IMR-90 (cell line): ENCODE measurements around the gene MRGPRD. TPM values are rescaled to one million over a fixed set of nuclear protein-coding genes. Genes with fewer than 3 reads are reported as not detected.

Experiments
- ATAC-seq: fragments of 200-7000 bp; cut with Tn5 transposase; 2 replicates; pipeline ENCODE4 v1.9.1; 2020; ENCODE audit warnings: low read depth, mild to moderate bottlenecking, moderate library complexity
- BruUV-seq: library from RNA; stranded (reverse); fragments of 400-500 nt; replicated peaks from 2 replicates; lab custom pipeline; 2021; lab: Mats Ljungman, UMichigan
- CTCF ChIA-PET: fragments of 300-600 bp; formaldehyde crosslinking; extraction: SDS; loops from one replicate; lab custom pipeline; 2021; ENCODE audit warnings: antibody characterized with exemption; lab: Yijun Ruan, JAX
- POLR2A ChIA-PET: fragments of 300-600 bp; sonication (Branson Sonifier 250); formaldehyde crosslinking; loops from one replicate; lab custom pipeline; 2022; ENCODE audit warnings: antibody characterized with exemption; ENCODE audit not compliant: unreplicated experiment; lab: Charles Lee
- DNase-seq: peaks from one replicate; pipeline ENCODE4 v3.0.0; 2013
- H2AFZ ChIP-seq: replicated peaks from 2 replicates; pipeline ENCODE3; 2013; ENCODE audit warnings: low read length, mild to moderate bottlenecking; ENCODE audit not compliant: poor library complexity
- H2AK5ac ChIP-seq: 2 replicates; pipeline ENCODE4 v1.6.1; 2013; ENCODE audit warnings: low read depth, low read length, inconsistent platforms
- H2AK9ac ChIP-seq: replicated peaks from 2 replicates; pipeline ENCODE3; 2013; ENCODE audit warnings: mild to moderate bottlenecking, low read depth, low read length, moderate library complexity; ENCODE audit not compliant: poor library complexity
- H2BK120ac ChIP-seq: 2 replicates; pipeline ENCODE4 v1.6.1; 2013; ENCODE audit warnings: low read depth, low read length, inconsistent platforms
- H2BK15ac ChIP-seq: 3 replicates; pipeline ENCODE4 v1.6.1; 2013; ENCODE audit warnings: low read depth, low read length, inconsistent platforms
- H2BK20ac ChIP-seq: 2 replicates; pipeline ENCODE4 v1.6.1; 2013; ENCODE audit warnings: low read depth, mild to moderate bottlenecking, inconsistent platforms, low read length, moderate library complexity
- H2BK5ac ChIP-seq: 2 replicates; pipeline ENCODE4 v1.6.1; 2013; ENCODE audit warnings: mild to moderate bottlenecking, low read depth, low read length, inconsistent platforms; ENCODE audit not compliant: poor library complexity, severe bottlenecking
- H3K14ac ChIP-seq: replicated peaks from 2 replicates; pipeline ENCODE4 v1.6.1; 2013; ENCODE audit warnings: low read depth, low read length, inconsistent platforms
- H3K18ac ChIP-seq: 2 replicates; pipeline ENCODE4 v1.6.1; 2013; ENCODE audit warnings: low read depth, low read length, control low read depth
- H3K23ac ChIP-seq: 2 replicates; pipeline ENCODE4 v1.6.1; 2013; ENCODE audit warnings: low read depth, low read length, inconsistent platforms
- H3K27ac ChIP-seq: 2 replicates; pipeline ENCODE4 v1.5.1; 2013; ENCODE audit warnings: mild to moderate bottlenecking, control low read depth, low read length; ENCODE audit not compliant: insufficient read depth
- H3K27me3 ChIP-seq: 2 replicates; pipeline ENCODE4 v1.6.1; 2013; ENCODE audit warnings: low read length; ENCODE audit not compliant: control insufficient read depth, insufficient read depth
- H3K36me3 ChIP-seq: 2 replicates; pipeline ENCODE4 v1.6.1; 2013; ENCODE audit warnings: low read length, mixed read lengths; ENCODE audit not compliant: control insufficient read depth, insufficient read depth
- H3K4ac ChIP-seq: 2 replicates; pipeline ENCODE4 v1.6.1; 2013; ENCODE audit warnings: low read depth, low read length, inconsistent platforms
- H3K4me1 ChIP-seq: 2 replicates; pipeline ENCODE4 v1.6.1; 2013; ENCODE audit warnings: low read length, mixed read lengths; ENCODE audit not compliant: control insufficient read depth, insufficient read depth
- H3K4me2 ChIP-seq: 2 replicates; pipeline ENCODE4 v1.6.1; 2013; ENCODE audit warnings: low read depth, mild to moderate bottlenecking, control low read depth, low read length, moderate library complexity
- H3K4me3 ChIP-seq: 2 replicates; pipeline ENCODE4 v1.5.1; 2013; ENCODE audit warnings: low read depth, mild to moderate bottlenecking, control low read depth, low read length, moderate library complexity; ENCODE audit not compliant: insufficient read depth
- H3K56ac ChIP-seq: 2 replicates; pipeline ENCODE4 v1.6.1; 2013; ENCODE audit warnings: low read length, inconsistent platforms; ENCODE audit not compliant: insufficient read depth; ENCODE audit errors: extremely low read depth
- H3K79me1 ChIP-seq, 2 experiments: 2 replicates each; pipeline ENCODE4 v1.6.1; 2013; ENCODE audit warnings: low read length in 2 of 2, inconsistent platforms in 1 of 2, low read depth in 1 of 2
- H3K9ac ChIP-seq: 2 replicates; pipeline ENCODE4 v1.6.1; 2013; ENCODE audit warnings: low read depth, low read length, control low read depth
- H3K9me1 ChIP-seq: 2 replicates; pipeline ENCODE4 v1.6.1; 2013; ENCODE audit warnings: low read length, inconsistent platforms; ENCODE audit not compliant: insufficient read depth
- H3K9me3 ChIP-seq: 2 replicates; pipeline ENCODE4 v1.6.1; 2013; ENCODE audit warnings: low read length; ENCODE audit not compliant: control insufficient read depth, insufficient read depth
- H4K20me1 ChIP-seq: 2 replicates; pipeline ENCODE4 v1.6.1; 2013; ENCODE audit warnings: low read length, inconsistent platforms; ENCODE audit not compliant: insufficient read depth
- H4K5ac ChIP-seq: 2 replicates; pipeline ENCODE4 v1.6.1; 2013; ENCODE audit warnings: mild to moderate bottlenecking, low read depth, low read length, control low read depth
- H4K8ac ChIP-seq, 2 experiments: 2 replicates each; pipeline ENCODE4 v1.6.1; 2013; ENCODE audit warnings: low read depth in 2 of 2, low read length in 2 of 2, control low read depth in 1 of 2, inconsistent platforms in 1 of 2
- H4K91ac ChIP-seq: 2 replicates; pipeline ENCODE4 v1.6.1; 2013; ENCODE audit warnings: low read depth, low read length, inconsistent platforms; ENCODE audit not compliant: insufficient read depth
- ELK1 ChIP-seq: fragments of 150-350 bp; IDR thresholded peaks from 2 replicates; pipeline ENCODE4 v1.6.1; 2016; ENCODE audit warnings: low read depth, mild to moderate bottlenecking, low read length, moderate library complexity, borderline replicate concordance
- MAFK ChIP-seq: IDR thresholded peaks from 2 replicates; pipeline ENCODE4 v1.6.1; 2012; ENCODE audit warnings: low read depth, low read length, improper control_type of control experiment
- WGBS, 2 experiments: methylation state at CpG; one replicate each; pipeline versions ENCODE4 v1.1.5 to v1.1.7; 2013; ENCODE audit warnings: missing lambda C conversion rate in 2 of 2; ENCODE audit not compliant: insufficient read length in 1 of 2; ENCODE audit errors: extremely low coverage in 2 of 2; 5-methylcytosine and 5-hydroxymethylcytosine counted together
- dilution Hi-C: fragments of 300-500 bp; cut with HindIII; formaldehyde crosslinking; loops from one replicate; pipeline ENCODE4 v1.14.3; 2018; ENCODE audit warnings: low sequenced_read_pairs; ENCODE audit not compliant: unreplicated experiment
- in situ Hi-C: fragments of 300-500 bp; cut with MboI; formaldehyde crosslinking; loops from 3 replicates; pipeline ENCODE4 v1.14.3; 2019; ENCODE audit warnings: low sequenced_read_pairs, inconsistent platforms, mixed read lengths
- intact Hi-C: fragments of 100-400 bp; cut with micrococcal nuclease; formaldehyde crosslinking; loops from 2 replicates; pipeline ENCODE4 v1.10.0; 2022
- polyA plus RNA-seq, 3 experiments: library from polyadenylated mRNA; depleted of rRNA; stranded (reverse); fragments of >200 nt; gene quantifications; 2 replicates each; pipeline ENCODE4 v1.2.3, GENCODE V29; 2012; ENCODE audit warnings: low replicate concordance in 1 of 3
- total RNA-seq: library from RNA; depleted of rRNA; stranded (reverse); fragments of >200 nt; gene quantifications from 2 replicates; pipeline ENCODE4 v1.2.3, GENCODE V29; 2012

MRGPRD gene
- total and polyA plus RNA-seq, 2 of the 4 experiments (the other 2 are of a cell fraction), result not detected

GRCh38 chr11:68979931-68980775, 633 bp downstream of the MRGPRD start:
- POLR2A ChIA-PET, result no interaction called here
- no peak overlapping the region for H3K23ac ChIP-seq
- in situ Hi-C loops, result no loop called here

More at GRCh38 chr11:68979931-68980775, 633 bp downstream of the MRGPRD start:
- CTCF ChIA-PET, result no interaction called here
- no peak overlapping the region for H3K4me2 ChIP-seq
- H3K27me3 ChIP-seq, result peaks cover 41% of the 10 kb centered on the region
- H2BK120ac ChIP-seq, result no peak overlapping the region
- H4K5ac ChIP-seq, result no peak overlapping the region
- ATAC-seq (no peak), DNase-seq (no peak)
- no peaks in the 10 kb centered on the region for H3K79me1 ChIP-seq
- peaks cover 2% of the 10 kb centered on the region; the same call in 1 of the 2 replicates for H3K4me1 ChIP-seq
- no peak overlapping the region for H3K4ac ChIP-seq
- H2AK9ac ChIP-seq, result no peak overlapping the region
- H2AK5ac ChIP-seq, result no peak overlapping the region
- no peak overlapping the region for H3K14ac ChIP-seq
- H2AFZ ChIP-seq, result no peak overlapping the region
- H2BK5ac ChIP-seq, result no peak overlapping the region
- no peak overlapping the region for H4K8ac ChIP-seq
- no peaks in the 10 kb centered on the region for H3K36me3 ChIP-seq
- no peak overlapping the region for H2BK15ac ChIP-seq
- intact Hi-C loops (no loop called here), dilution Hi-C loops (no loop called here)
- H4K91ac ChIP-seq, result no peak overlapping the region
- no peaks in the 10 kb centered on the region for H4K20me1 ChIP-seq
- H2BK20ac ChIP-seq, result no peak overlapping the region
- no peaks in the 10 kb centered on the region for H3K9me3 ChIP-seq
- TF ChIP-seq MAFK (no peak), ELK1 (no peak)
- WGBS, 2 experiments, result 81% methylated on average over 24 of the region's 33 CpGs; no CpG with 5 or more reads in 1 of the 2 experiments
- no peaks in the 10 kb centered on the region for H3K9me1 ChIP-seq
- H3K27ac ChIP-seq, result no peak overlapping the region
- no TSS peak for BruUV-seq
- no peak overlapping the region for H3K18ac ChIP-seq
- H3K9ac ChIP-seq, result no peak overlapping the region
- H3K4me3 ChIP-seq, result no peak overlapping the region
- H3K56ac ChIP-seq, result no peak overlapping the region
